GM12865 (cell line): Measurements from ENCODE around the gene SPATS2L.

Source experiments
- DNase-seq: peaks from one replicate; pipeline ENCODE4 v3.0.0; 2010; ENCODE audit warnings: low read depth
- H3K4me3 ChIP-seq: 2 replicates; pipeline ENCODE4 v1.5.1; 2011; ENCODE audit warnings: mild to moderate bottlenecking, low read depth, low read length, control low read depth
- TF ChIP-seq, protein P1 (sequence below): IDR thresholded peaks from 2 replicates; pipeline ENCODE4 v1.5.1; 2011; ENCODE audit warnings: low read length, control low read depth, low read depth, inconsistent platforms; ENCODE audit not compliant: insufficient read depth; ENCODE audit errors: missing control alignments

Gene SPATS2L

DNA sequence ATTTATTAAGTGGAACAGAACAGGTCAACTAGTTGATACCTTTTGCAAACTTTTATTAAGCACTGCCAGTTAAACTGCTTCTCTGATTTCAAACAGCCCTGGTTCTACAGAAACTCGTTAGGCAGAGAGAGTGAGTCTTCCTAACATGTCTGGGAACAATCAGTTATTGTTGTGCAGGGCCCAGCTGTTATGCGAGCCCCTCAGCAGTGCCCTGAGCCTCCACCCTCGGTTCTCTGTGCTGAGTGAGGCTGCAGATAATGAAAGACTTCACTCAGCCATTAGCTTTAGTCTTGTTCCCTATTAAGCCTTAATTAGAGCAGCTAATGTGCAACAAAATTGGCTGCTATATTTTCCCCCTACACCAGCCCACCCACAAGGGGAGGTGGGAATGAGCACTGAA is 163.7 kb downstream of the SPATS2L start:
- TF ChIP-seq, protein P1, sequence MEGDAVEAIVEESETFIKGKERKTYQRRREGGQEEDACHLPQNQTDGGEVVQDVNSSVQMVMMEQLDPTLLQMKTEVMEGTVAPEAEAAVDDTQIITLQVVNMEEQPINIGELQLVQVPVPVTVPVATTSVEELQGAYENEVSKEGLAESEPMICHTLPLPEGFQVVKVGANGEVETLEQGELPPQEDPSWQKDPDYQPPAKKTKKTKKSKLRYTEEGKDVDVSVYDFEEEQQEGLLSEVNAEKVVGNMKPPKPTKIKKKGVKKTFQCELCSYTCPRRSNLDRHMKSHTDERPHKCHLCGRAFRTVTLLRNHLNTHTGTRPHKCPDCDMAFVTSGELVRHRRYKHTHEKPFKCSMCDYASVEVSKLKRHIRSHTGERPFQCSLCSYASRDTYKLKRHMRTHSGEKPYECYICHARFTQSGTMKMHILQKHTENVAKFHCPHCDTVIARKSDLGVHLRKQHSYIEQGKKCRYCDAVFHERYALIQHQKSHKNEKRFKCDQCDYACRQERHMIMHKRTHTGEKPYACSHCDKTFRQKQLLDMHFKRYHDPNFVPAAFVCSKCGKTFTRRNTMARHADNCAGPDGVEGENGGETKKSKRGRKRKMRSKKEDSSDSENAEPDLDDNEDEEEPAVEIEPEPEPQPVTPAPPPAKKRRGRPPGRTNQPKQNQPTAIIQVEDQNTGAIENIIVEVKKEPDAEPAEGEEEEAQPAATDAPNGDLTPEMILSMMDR, result no peak
- H3K4me3 ChIP-seq, result no peak overlapping the region
- no peak for DNase-seq

DNA sequence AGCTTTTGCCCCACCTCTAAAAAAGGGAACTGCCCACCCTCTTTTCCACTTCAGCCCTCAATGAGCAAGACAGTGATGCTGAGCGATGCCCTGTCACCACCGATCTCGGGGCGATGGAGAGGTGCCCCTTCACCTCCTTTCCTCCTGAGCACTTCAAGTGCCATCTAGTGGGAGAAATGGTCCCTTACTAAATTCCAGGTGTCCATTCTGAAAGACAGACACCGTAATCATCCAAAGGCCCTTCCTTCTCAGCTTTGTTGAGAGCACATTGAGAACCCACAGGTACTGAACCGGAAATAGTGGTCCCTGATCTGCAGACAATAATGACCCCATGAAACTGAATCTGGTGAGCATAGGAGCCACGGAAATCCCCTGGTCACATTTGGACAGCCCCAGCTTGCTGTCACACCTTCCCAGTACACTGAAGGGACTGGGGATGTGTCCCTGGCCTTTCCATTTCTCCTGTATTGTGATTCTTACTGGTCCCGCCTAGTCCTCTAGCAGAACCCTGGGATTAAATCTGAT is 164.9 kb downstream of the SPATS2L start:
- DNase-seq, result peak; percentile 92
- H3K4me3 ChIP-seq, result no peak overlapping the region
- TF ChIP-seq, protein P1, result peak; percentile 59

- no peak overlapping the region for H3K4me3 ChIP-seq
- DNase-seq, result peak; percentile 45
- TF ChIP-seq, protein P1, result no peak
Measured at GRCh38 chr2:200471928-200472645, 165.6 kb downstream of the SPATS2L start.

DNA sequence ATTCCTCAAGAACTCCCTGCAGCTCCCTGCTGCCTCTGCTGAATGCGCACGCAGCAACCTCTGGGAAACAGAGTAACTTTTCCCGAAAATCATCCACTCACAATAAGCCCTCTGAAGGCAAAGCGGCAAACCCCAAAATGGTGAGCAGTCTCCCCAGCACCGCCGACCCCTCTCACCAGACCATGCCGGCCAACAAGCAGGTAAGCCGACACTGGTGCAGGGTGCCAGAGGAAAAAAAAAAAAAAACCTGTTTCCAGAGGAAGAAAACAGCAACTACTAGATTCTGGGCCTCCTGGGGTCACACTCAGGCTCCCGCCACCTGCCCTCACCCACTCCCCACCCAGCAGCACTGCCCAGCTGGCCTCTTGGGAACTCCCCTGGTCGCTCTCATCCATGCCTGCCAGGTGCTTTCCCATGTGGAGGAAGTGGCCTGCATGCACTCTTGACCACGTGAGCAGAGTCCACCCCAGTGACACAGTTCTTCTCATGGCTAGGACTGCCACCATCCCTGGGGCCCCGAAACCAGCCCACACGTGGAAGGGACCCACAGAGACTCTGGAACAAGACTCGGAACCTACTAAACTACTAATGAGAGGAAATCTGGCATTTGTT is 166.5 kb downstream of the SPATS2L start:
- TF ChIP-seq, protein P1, result no peak
- no peak overlapping the region for H3K4me3 ChIP-seq
- DNase-seq, result peak; percentile 74

- TF ChIP-seq, protein P1, result no peak
- no peak for DNase-seq
- H3K4me3 ChIP-seq, result no peak overlapping the region
Measured at GRCh38 chr2:200475795-200476194, 169.3 kb downstream of the SPATS2L start.

GRCh38 chr2:200476836-200477235 is 170.3 kb downstream of the SPATS2L start:
- H3K4me3 ChIP-seq, result no peak overlapping the region
- DNase-seq, result no peak
- TF ChIP-seq, protein P1, result no peak
